Gastrocnemius medialis (tissue), 4 donors: ENCODE data around the gene LIPE.

Source experiments
- POLR2A ChIP-seq, 2 donors: fragments of 450-650 bp; IDR thresholded peaks; one replicate each; pipeline ENCODE4 v1.6.1; 2017; ENCODE audit warnings: antibody characterized with exemption in 2 of 2, mild to moderate bottlenecking in 2 of 2, moderate library complexity in 2 of 2
- TF ChIP-seq, protein P1 (sequence below), 5 experiments: fragments of 450-650 bp in 3 of 5; fragments of 200-600 bp in 2 of 5; sonication (generic) in 2 of 5; IDR thresholded peaks in 4 of 5; conservative IDR thresholded peaks in 1 of 5; 1 replicate in 4 of 5; 2 replicates in 1 of 5; pipeline ENCODE4 v1.5.1; 2016 to 2019; ENCODE audit warnings: antibody characterized with exemption in 5 of 5, mild to moderate bottlenecking in 3 of 5, moderate library complexity in 3 of 5

- TF ChIP-seq, protein P1, sequence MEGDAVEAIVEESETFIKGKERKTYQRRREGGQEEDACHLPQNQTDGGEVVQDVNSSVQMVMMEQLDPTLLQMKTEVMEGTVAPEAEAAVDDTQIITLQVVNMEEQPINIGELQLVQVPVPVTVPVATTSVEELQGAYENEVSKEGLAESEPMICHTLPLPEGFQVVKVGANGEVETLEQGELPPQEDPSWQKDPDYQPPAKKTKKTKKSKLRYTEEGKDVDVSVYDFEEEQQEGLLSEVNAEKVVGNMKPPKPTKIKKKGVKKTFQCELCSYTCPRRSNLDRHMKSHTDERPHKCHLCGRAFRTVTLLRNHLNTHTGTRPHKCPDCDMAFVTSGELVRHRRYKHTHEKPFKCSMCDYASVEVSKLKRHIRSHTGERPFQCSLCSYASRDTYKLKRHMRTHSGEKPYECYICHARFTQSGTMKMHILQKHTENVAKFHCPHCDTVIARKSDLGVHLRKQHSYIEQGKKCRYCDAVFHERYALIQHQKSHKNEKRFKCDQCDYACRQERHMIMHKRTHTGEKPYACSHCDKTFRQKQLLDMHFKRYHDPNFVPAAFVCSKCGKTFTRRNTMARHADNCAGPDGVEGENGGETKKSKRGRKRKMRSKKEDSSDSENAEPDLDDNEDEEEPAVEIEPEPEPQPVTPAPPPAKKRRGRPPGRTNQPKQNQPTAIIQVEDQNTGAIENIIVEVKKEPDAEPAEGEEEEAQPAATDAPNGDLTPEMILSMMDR (IDR thresholded peaks at IDR 0.05 in 4 of 5, conservative IDR thresholded peaks at IDR 0.05 in 1 of 5) = no peak
- no peak for TF ChIP-seq POLR2A (IDR thresholded peaks at IDR 0.05)
Observed at GRCh38 chr19:42368360-42368759, 58.8 kb downstream of the LIPE start.
